Measurements from ENCODE around the gene SLC12A7.

The SLC12A7 gene

DNA sequence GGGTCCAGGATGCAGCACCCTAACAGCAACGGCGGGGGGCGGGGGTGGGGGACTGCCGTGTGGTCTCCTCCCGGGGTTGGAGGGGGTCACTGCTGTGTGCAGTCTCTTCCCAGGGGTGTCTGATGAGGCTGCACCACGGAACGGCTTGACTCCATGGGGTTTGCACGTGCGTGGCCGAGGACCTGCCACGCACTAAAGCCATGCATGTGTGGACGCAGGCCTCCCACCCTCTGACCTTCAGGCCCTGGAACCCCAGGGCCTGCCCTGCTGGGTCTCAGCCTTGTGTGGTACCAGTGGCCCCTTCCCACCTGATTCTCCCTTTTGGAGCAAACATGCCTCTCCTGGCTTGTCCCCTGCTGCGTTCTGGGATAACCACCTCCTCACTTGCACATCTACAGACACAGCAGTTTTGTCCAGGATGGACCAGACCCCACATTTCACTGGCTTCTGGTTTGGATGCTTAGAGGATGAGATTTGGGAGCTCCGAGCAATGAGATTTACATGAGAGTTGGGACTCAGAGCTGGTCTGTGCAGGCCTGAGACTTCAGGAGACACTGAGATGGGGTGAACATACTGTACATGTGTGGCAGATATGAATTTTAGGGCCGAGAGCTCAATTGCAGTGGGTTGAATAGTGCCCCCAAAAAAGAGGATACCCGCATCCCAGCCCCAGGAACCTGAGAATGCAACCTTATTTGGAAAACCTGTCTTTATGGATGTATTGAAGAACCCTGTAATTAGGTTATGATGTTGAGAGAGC, 45.8 kb downstream of the SLC12A7 start:
- DNase-seq (ENCODE audit: low read depth, low spot score) = no peak
- CTCF ChIA-PET = interaction anchor here (1.0 kb wide), 1 partner anchor 144 kb away, joined by 3 read pairs; no protein-coding TSS in a partner anchor
- POLR2A ChIA-PET = no interaction called here
- H3K4me3 ChIP-seq (ENCODE audit: low read depth, low read length) = no peak overlapping the region
- TF ChIP-seq, protein P1, sequence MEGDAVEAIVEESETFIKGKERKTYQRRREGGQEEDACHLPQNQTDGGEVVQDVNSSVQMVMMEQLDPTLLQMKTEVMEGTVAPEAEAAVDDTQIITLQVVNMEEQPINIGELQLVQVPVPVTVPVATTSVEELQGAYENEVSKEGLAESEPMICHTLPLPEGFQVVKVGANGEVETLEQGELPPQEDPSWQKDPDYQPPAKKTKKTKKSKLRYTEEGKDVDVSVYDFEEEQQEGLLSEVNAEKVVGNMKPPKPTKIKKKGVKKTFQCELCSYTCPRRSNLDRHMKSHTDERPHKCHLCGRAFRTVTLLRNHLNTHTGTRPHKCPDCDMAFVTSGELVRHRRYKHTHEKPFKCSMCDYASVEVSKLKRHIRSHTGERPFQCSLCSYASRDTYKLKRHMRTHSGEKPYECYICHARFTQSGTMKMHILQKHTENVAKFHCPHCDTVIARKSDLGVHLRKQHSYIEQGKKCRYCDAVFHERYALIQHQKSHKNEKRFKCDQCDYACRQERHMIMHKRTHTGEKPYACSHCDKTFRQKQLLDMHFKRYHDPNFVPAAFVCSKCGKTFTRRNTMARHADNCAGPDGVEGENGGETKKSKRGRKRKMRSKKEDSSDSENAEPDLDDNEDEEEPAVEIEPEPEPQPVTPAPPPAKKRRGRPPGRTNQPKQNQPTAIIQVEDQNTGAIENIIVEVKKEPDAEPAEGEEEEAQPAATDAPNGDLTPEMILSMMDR (IDR thresholded peaks at IDR 0.05; ENCODE audit: insufficient read depth, low read length, missing control alignments) = no peak

DNA sequence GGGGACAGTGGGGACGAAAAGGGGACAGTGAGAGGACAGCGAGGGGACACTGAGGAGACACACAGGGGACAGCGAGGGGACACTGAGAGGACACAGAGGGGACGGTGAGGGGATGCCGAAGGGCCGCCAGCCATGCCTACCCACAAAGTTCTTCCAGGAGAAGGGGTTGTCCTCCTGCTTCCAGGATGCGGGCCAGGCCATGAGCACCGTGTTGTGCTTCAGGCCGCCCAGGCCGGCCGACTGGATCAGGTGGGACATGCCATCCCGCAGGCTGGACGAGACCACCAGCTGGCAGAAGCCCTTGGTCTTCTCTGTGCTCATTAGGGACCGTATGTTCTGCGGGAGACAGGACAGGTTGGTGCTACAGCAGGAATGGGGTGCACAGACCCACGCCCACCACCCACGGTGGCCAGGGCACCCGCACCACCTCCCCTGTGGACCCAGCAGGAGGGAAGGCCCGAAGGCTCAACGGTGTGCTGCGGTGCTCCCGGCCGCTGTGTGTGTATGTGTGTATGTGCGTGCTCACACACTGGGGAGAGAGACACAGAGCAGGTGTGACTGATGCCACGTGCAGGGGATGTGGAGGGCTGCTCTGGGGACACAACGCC, 46.6 kb downstream of the SLC12A7 start:
- TF ChIP-seq, protein P1 (IDR thresholded peaks at IDR 0.05; ENCODE audit: insufficient read depth, low read length, missing control alignments) = no peak

DNA sequence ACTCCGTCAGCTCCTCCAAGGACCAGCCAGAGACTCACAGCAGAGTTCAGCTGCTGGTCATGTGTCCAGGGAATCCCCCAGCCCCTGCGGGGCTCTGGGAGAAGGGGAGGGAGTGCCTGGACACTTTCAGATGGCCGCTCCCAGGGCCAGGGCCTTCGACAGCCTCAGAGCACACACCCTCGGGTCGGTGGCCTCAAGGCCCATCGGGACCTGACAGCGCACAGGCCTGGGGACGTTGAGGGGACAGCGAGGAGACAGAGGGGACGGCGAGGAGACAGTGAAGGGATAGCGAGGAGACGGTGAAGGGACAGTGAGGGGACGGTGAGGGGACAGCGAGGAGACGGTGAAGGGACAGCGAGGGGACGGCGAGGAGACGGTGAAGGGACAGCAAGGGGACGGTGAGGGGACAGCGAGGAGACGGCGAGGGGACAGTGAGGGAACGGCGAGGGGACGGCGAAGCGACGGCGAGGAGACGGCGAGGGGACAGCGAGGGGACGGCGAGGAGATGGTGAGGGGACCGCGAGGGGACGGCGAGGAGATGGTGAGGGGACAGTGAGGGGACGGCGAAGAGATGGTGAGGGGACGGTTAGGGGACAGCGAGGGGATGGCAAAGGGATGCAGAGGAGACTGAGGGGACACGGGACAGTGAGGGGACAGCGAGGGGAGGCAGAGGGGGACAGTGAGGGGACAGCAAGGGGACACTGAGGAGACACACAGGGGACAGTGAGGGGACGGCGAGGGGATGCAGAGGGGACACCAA, 47.3 kb downstream of the SLC12A7 start:
- CTCF ChIA-PET = no interaction called here
- DNase-seq (ENCODE audit: low read depth, low spot score) = no peak

More for the DNA sequence above, 46.6 kb downstream of the SLC12A7 start:
- CTCF ChIA-PET = no interaction called here
- POLR2A ChIA-PET = no interaction called here
- no peak overlapping the region for H3K4me3 ChIP-seq (ENCODE audit: low read depth, low read length)
- no peak for DNase-seq (ENCODE audit: low read depth, low spot score)

DNA sequence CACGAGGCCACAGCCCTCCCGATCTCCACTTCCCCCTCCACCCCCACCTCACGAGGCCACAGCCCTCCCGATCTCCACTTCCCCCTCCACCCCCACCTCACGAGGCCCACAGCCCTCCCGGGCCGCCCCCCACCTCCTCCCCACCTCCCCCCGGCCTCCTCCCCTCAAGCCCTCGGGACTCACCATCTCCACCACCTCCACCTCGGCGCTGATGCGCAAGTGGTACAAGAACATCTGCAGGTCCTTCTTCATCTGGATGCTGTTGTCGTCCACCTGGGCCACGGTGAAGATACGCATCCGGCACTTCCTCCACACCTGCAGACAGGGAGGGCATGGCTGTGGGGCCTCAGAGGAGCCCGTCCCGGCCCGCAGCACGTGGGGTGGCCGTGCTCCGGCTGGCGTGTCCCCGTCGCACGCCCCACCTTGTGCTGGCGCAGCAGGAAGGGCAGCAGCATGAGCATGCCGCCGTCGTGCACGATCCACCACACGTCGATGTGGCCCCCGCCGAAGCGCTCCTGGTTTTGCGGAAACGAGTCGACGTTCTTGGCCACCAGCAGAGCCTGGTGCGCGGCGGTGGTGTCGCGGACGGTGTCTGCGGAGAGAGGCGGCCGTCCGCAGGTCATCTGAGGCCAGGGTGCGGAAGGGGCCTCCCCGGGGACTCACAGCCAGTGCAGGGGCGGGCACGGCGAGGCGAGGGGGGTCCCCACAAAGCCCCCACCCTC, 48.0 kb downstream of the SLC12A7 start:
- no peak for DNase-seq (ENCODE audit: low read depth, low spot score)
- ChIA-PET CTCF (no interaction called here), POLR2A (no interaction called here)
- TF ChIP-seq, protein P1 (IDR thresholded peaks at IDR 0.05; ENCODE audit: insufficient read depth, low read length, missing control alignments) = no peak
- H3K4me3 ChIP-seq (ENCODE audit: low read depth, low read length) = no peak overlapping the region

More for the DNA sequence above, 47.3 kb downstream of the SLC12A7 start:
- H3K4me3 ChIP-seq (ENCODE audit: low read depth, low read length) = no peak overlapping the region
- POLR2A ChIA-PET = no interaction called here
- TF ChIP-seq, protein P1 (IDR thresholded peaks at IDR 0.05; ENCODE audit: insufficient read depth, low read length, missing control alignments) = no peak

DNA sequence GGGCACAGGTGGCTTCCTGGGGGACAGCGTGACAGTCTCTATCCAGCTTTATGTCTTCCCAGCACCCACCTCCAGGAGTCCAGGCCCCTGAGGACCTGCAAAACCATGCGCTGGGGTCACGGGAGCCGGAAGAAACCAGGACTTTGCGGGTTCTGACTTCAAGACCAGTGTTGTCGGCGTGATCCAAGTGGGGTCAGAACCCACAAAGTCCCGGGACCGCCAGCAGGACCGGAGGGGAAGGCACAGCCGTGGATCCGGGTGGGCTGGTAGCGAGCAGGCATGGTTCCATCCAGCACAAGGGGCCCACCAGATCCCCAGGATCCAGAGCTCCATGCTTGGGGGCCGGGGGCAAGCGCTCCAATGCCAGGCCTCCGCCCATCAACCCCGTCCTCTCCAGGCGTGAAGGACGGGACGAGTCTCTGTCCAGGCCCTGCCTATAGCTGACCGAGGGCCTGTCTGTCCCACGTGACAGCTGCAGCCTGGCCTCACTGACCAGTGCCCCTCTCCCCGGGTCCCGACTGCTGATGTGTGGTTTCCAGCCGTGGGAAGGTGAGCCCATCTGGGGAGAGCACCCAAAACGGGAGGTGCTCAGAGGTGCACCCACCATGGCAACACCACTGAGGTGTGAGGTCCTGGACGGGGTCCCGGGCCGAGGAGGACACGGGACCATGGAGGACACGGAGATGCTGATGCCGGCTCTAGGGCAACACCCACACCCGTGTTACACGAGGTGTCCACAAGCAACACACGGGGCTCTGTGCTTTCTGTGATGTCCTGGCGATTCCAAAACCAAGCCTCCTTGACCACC, 48.9 kb downstream of the SLC12A7 start:
- TF ChIP-seq, protein P1 (IDR thresholded peaks at IDR 0.05; ENCODE audit: insufficient read depth, low read length, missing control alignments) = no peak
- ChIA-PET CTCF (no interaction called here), POLR2A (no interaction called here)
- H3K4me3 ChIP-seq (ENCODE audit: low read depth, low read length) = no peak overlapping the region
- DNase-seq (ENCODE audit: low read depth, low spot score) = no peak
